Mesenchymal stem cell (in vitro differentiated cells and primary cell): ENCODE data around the gene PPP1R36.
A peak's percentile ranks its signal among the peaks of the same experiment; 100 is the strongest.

Source experiments
- DNase-seq: peaks from one replicate; pipeline ENCODE4 v3.0.0-alpha.2; 2013
- H2AFZ ChIP-seq: one replicate; pipeline ENCODE4 v1.6.1; 2013; ENCODE audit warnings: low read depth, mild to moderate bottlenecking, control low read depth, inconsistent platforms, low read length, moderate library complexity
- H2AK5ac ChIP-seq: 2 replicates; pipeline ENCODE4 v1.6.1; 2013; ENCODE audit warnings: low read length, moderate library complexity, mild to moderate bottlenecking, inconsistent platforms; ENCODE audit not compliant: severe bottlenecking
- H2BK120ac ChIP-seq: one replicate; pipeline ENCODE4 v1.6.1; 2013; ENCODE audit warnings: low read depth, mild to moderate bottlenecking, inconsistent platforms, low read length, moderate library complexity
- H2BK12ac ChIP-seq, 2 experiments: one replicate each; pipeline ENCODE4 v1.6.1; 2013; ENCODE audit warnings: inconsistent platforms in 2 of 2, low read length in 2 of 2, mild to moderate bottlenecking in 2 of 2, moderate library complexity in 2 of 2, control low read depth in 1 of 2
- H2BK15ac ChIP-seq: one replicate; pipeline ENCODE4 v1.6.1; 2013; ENCODE audit warnings: mild to moderate bottlenecking, low read depth, inconsistent platforms; ENCODE audit not compliant: poor library complexity, severe bottlenecking
- H2BK5ac ChIP-seq: 2 replicates; pipeline ENCODE4 v1.6.1; 2013; ENCODE audit warnings: low read depth, mild to moderate bottlenecking, low read length, control low read depth, inconsistent platforms; ENCODE audit not compliant: poor library complexity, severe bottlenecking
- H3K14ac ChIP-seq, 2 experiments: one replicate each; pipeline ENCODE4 v1.6.1; 2013; ENCODE audit warnings: inconsistent platforms in 2 of 2, low read length in 2 of 2, control low read depth in 1 of 2, mild to moderate bottlenecking in 1 of 2, moderate library complexity in 1 of 2
- H3K18ac ChIP-seq, 2 experiments: one replicate each; pipeline ENCODE4 v1.6.1; 2013; ENCODE audit warnings: inconsistent platforms in 2 of 2, low read length in 2 of 2, control low read depth in 1 of 2, low read depth in 1 of 2, mild to moderate bottlenecking in 1 of 2
- H3K23ac ChIP-seq, 2 experiments: one replicate each; pipeline ENCODE4 v1.6.1; 2013; ENCODE audit warnings: inconsistent platforms in 2 of 2, low read length in 2 of 2, mild to moderate bottlenecking in 2 of 2, moderate library complexity in 2 of 2, control low read depth in 1 of 2
- H3K27ac ChIP-seq: 2 replicates; pipeline ENCODE4 v1.5.1; 2013; ENCODE audit warnings: mild to moderate bottlenecking, moderate library complexity, low read length, control low read depth, inconsistent platforms; ENCODE audit not compliant: poor library complexity, severe bottlenecking
- H3K27me3 ChIP-seq, 2 experiments: 2 replicates each; pipeline versions ENCODE4 v1.6.1 to v1.7.0; 2013; ENCODE audit warnings: low read length in 2 of 2, mild to moderate bottlenecking in 2 of 2, moderate library complexity in 2 of 2, control low read depth in 1 of 2, inconsistent platforms in 1 of 2; ENCODE audit not compliant: control insufficient read depth in 1 of 2, insufficient read depth in 1 of 2
- H3K36me3 ChIP-seq, 2 experiments: 2 replicates each; pipeline versions ENCODE4 v1.6.1 to v1.7.0; 2013; ENCODE audit warnings: low read length in 2 of 2, control low read depth in 1 of 2, inconsistent platforms in 1 of 2, low read depth in 1 of 2, mild to moderate bottlenecking in 1 of 2; ENCODE audit not compliant: insufficient read depth in 2 of 2, control insufficient read depth in 1 of 2
- H3K4ac ChIP-seq, 2 experiments: one replicate each; pipeline ENCODE4 v1.6.1; 2013; ENCODE audit warnings: inconsistent platforms in 2 of 2, low read length in 2 of 2, mild to moderate bottlenecking in 2 of 2, moderate library complexity in 2 of 2, control low read depth in 1 of 2, low read depth in 1 of 2
- H3K4me1 ChIP-seq: 2 replicates; pipeline ENCODE4 v1.6.1; 2013; ENCODE audit warnings: low read depth, low read length, control low read depth; ENCODE audit not compliant: control insufficient read depth, insufficient read depth
- H3K4me2 ChIP-seq: 2 replicates; pipeline ENCODE4 v1.6.1; 2013; ENCODE audit warnings: low read length, mild to moderate bottlenecking, inconsistent platforms; ENCODE audit not compliant: poor library complexity, severe bottlenecking
- H3K4me3 ChIP-seq, 2 experiments: 2 replicates each; pipeline versions ENCODE4 v1.5.1 to v1.7.0; 2013; ENCODE audit warnings: low read length in 2 of 2, mild to moderate bottlenecking in 2 of 2, control low read depth in 1 of 2, low read depth in 1 of 2; ENCODE audit not compliant: insufficient read depth in 1 of 2
- H3K79me1 ChIP-seq: replicated peaks from 2 replicates; pipeline ENCODE4 v1.6.1; 2013; ENCODE audit warnings: mild to moderate bottlenecking, control low read depth, low read length, inconsistent platforms; ENCODE audit not compliant: poor library complexity, severe bottlenecking
- H3K9ac ChIP-seq: 2 replicates; pipeline ENCODE4 v1.7.0; 2013; ENCODE audit warnings: mild to moderate bottlenecking, low read length, moderate library complexity
- H3K9me3 ChIP-seq: 2 replicates; pipeline ENCODE4 v1.7.0; 2013; ENCODE audit warnings: mild to moderate bottlenecking, low read length; ENCODE audit not compliant: control insufficient read depth
- H4K8ac ChIP-seq: one replicate; pipeline ENCODE4 v1.6.1; 2013; ENCODE audit warnings: inconsistent platforms, mild to moderate bottlenecking, low read length, moderate library complexity
- H4K91ac ChIP-seq: one replicate; pipeline ENCODE4 v1.6.1; 2013; ENCODE audit warnings: mild to moderate bottlenecking, low read length, inconsistent platforms
- WGBS: methylation state at CpG from one replicate; pipeline ENCODE4 v1.1.7; 2013; ENCODE audit warnings: mixed read lengths; 5-methylcytosine and 5-hydroxymethylcytosine counted together

The PPP1R36 gene

DNA sequence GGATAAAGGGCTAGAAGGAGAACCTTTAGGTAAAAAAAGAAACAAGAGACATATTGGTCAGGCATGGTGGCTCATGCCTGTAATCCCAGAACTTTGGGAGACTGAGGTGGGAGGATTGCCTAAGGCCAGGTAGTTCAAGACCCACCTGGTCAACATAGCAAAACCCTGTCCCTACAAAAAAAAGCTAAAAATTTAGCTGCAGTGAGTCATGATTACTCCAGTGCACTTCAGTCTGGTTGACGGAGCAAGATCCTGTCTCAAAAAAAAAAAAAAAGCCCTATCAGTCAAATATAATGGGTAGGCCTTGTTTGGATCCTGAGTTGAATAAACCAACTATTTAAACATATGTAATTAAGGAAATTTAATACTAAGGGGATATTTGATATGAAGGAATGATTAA, 54.2 kb downstream of the PPP1R36 start:
- WGBS = no CpG with 5 or more reads among the region's 1 CpG
- Histone ChIP-seq H3K4me3 (no peak overlapping the region), H3K27ac (no peak overlapping the region), H3K4me1 (peaks cover 1% of the 10 kb centered on the region), H3K4ac (no peak overlapping the region), H4K91ac (no peak overlapping the region), H3K9me3 (no peaks in the 10 kb centered on the region), H2BK5ac (no peak overlapping the region), H2AK5ac (no peak overlapping the region), H3K9ac (no peak overlapping the region), H3K36me3 (no peaks in the 10 kb centered on the region), H2BK15ac (no peak overlapping the region), H4K8ac (no peak overlapping the region), H3K23ac (no peak overlapping the region), H3K14ac (no peak overlapping the region), H2BK12ac (no peak overlapping the region), H3K79me1 (no peaks in the 10 kb centered on the region), H3K18ac (no peak overlapping the region), H2BK120ac (no peak overlapping the region), H2AFZ (no peak overlapping the region), H3K4me2 (no peak overlapping the region), H3K27me3 (peaks cover 0 to 20% of the 10 kb centered on the region in 2 experiments)
- DNase-seq = no peak

DNA sequence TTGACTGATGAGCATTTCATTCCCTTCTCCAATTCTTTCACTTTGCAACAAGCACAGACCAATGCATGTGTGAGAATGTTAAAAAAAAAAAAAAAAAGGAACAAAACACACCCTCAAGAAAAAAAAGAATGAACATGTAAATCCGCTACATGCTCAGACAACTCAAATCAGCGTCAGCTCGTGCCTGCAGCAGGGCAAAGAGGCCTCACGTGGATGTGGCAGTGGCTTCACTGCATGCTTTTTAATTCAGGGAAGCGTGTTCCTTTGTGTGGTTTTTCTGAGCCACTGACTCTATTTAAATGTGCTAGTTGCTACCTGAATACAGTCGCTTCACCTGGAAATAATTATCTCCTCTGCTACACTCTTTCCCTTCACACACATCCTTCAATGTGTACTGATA, 55.1 kb downstream of the PPP1R36 start:
- Histone ChIP-seq H2AFZ (no peak overlapping the region), H3K4me3 (no peak overlapping the region), H2BK15ac (no peak overlapping the region), H2BK12ac (no peak overlapping the region), H3K23ac (no peak overlapping the region), H4K8ac (no peak overlapping the region), H3K18ac (no peak overlapping the region), H2AK5ac (no peak overlapping the region), H3K27me3 (peaks cover 0 to 20% of the 10 kb centered on the region in 2 experiments), H3K27ac (no peak overlapping the region), H4K91ac (no peak overlapping the region), H2BK5ac (no peak overlapping the region), H3K79me1 (no peaks in the 10 kb centered on the region), H3K4ac (no peak overlapping the region), H3K4me1 (peaks cover 1% of the 10 kb centered on the region), H2BK120ac (no peak overlapping the region), H3K9ac (no peak overlapping the region), H3K36me3 (no peaks in the 10 kb centered on the region), H3K9me3 (no peaks in the 10 kb centered on the region), H3K14ac (no peak overlapping the region), H3K4me2 (no peak overlapping the region)
- WGBS = 90% methylated on average over 6 of the region's 6 CpGs
- no peak for DNase-seq

DNA sequence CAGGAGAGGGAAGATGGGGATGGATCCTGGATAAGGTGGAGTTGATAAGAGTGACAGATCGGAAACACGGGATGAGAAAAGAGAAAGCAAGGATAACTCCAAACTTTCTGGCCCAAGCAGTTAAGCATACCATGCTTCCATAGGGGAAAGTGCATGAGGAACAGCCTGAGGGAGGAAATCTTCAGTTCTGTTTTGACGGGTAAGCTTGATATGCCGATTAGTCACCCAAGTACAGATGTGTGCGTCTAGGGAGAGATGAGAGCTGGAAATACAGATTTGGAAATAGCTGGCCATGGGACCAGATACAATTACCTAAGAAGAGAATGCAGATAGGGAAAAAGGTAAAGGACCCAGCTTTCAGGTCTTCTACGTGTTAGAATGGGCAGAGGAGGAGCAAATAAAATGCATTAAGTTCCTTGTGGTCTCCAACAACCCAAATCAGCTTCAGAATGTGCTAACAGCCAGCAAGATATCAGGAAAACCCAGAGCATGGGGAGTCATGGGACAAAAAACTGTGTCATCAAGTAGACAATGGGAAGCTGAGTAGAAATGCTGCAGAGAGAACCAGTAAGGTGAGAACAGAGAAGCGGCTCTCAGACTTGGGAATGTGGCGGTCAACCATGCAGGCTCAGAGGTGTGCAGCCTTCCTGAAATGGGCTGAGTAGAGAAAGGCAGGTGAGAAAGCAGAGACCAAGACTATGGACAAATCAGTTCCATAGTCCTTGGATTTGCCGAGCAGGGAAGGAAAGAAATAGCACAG, 56.3 kb downstream of the PPP1R36 start:
- Histone ChIP-seq H2BK15ac (no peak overlapping the region), H3K4me3 (no peak overlapping the region), H3K23ac (no peak overlapping the region), H3K79me1 (no peaks in the 10 kb centered on the region), H2BK12ac (no peak overlapping the region), H2AFZ (no peak overlapping the region), H3K14ac (no peak overlapping the region), H4K8ac (no peak overlapping the region), H3K9me3 (no peaks in the 10 kb centered on the region), H3K36me3 (no peaks in the 10 kb centered on the region), H2BK120ac (no peak overlapping the region), H4K91ac (no peak overlapping the region), H3K27me3 (peaks cover 0 to 20% of the 10 kb centered on the region in 2 experiments), H2AK5ac (no peak overlapping the region), H3K27ac (no peak overlapping the region), H3K18ac (no peak overlapping the region), H2BK5ac (no peak overlapping the region), H3K4me1 (peaks cover 3% of the 10 kb centered on the region), H3K4ac (no peak overlapping the region), H3K9ac (no peak overlapping the region), H3K4me2 (no peak overlapping the region)
- DNase-seq = no peak
- 84% methylated on average over 9 of the region's 9 CpGs for WGBS

DNA sequence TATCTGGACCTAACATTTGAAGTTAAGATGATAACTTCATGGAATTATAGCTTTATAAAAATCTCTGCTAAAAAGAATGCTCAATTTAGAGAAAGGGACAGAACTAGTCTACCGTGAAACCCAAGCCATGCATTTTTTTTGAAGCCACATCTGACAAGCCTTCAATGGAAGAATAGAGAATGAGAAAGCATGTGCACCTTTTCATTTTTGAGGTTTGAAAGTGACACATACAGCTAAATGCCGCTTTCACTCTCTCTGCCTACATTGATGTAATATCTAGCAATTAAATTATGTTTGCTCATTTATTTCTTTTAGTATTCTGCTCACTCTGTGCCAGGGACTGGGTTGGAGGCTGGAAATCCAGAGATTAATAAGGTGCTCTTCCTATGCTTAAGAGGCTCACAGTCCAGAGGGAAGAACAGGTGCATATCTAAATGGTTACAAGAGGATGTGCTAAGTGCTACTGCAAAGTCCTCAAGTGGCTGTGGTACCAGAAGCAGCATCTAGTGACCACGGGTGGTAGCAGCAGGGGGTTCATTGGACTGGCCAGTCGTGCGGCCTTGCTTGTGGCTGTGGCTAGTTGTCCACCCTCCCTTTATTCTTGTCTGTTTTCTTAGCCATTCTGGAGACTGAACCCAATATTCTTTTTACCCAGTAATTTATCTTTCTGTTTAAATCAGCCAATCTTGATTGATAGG, 60.4 kb downstream of the PPP1R36 start:
- Histone ChIP-seq H3K9me3 (no peaks in the 10 kb centered on the region), H3K14ac (peak overlapping the region in 1 of 2 experiments; percentile 48), H3K9ac (no peak overlapping the region), H3K27ac (no peak overlapping the region), H2BK5ac (no peak overlapping the region), H2BK12ac (peak overlapping the region; percentile 96 to 98), H3K79me1 (no peaks in the 10 kb centered on the region), H4K8ac (peak overlapping the region; percentile 19), H2BK120ac (no peak overlapping the region), H3K23ac (no peak overlapping the region), H3K4me3 (no peak overlapping the region), H3K18ac (peak overlapping the region; percentile 45 to 90), H2AFZ (no peak overlapping the region), H4K91ac (peak overlapping the region; percentile 25), H3K4me2 (no peak overlapping the region), H3K4me1 (peaks cover 3% of the 10 kb centered on the region), H3K4ac (peak overlapping the region; percentile 77 to 79), H3K27me3 (peaks cover 0 to 14% of the 10 kb centered on the region in 2 experiments), H3K36me3 (no peaks in the 10 kb centered on the region), H2BK15ac (no peak overlapping the region), H2AK5ac (no peak overlapping the region)
- WGBS = 91% methylated on average over 4 of the region's 5 CpGs
- DNase-seq = no peak
